SHP77 (cell line): ENCODE results near the gene ARMC3.
A peak's percentile ranks its signal among the peaks of the same experiment; 100 is the strongest.
"Not testable (repeated sequence)": the region's sequence is repeated elsewhere in the genome, so short reads cannot be mapped to it uniquely, and the experiment has no call there.

ENCODE experiments used
- DNase-seq, 2 experiments: peaks; one replicate each; lab custom pipeline; 2025; lab: John Stamatoyannopoulos, UW

ARMC3 gene

GRCh38 chr10:23047201-23048050 is 119.6 kb downstream of the ARMC3 start:
- no peak for DNase-seq

- no peak for DNase-seq
These were observed 120.3 kb downstream of the ARMC3 start for GRCh38 chr10:23048191-23048590.

- DNase-seq: no peak
These were observed 123.4 kb downstream of the ARMC3 start for GRCh38 chr10:23051278-23051677.

GRCh38 chr10:23051855-23052331 is 124.0 kb downstream of the ARMC3 start:
- no peak for DNase-seq

GRCh38 chr10:23053036-23053435 is 125.2 kb downstream of the ARMC3 start:
- no peak for DNase-seq

GRCh38 chr10:23055424-23056185 is 127.8 kb downstream of the ARMC3 start:
- no peak for DNase-seq

GRCh38 chr10:23056186-23056579 is 128.3 kb downstream of the ARMC3 start:
- no peak for DNase-seq

GRCh38 chr10:23058366-23058765 is 130.5 kb downstream of the ARMC3 start:
- DNase-seq: no peak

- no peak for DNase-seq
These were observed 133.1 kb downstream of the ARMC3 start for GRCh38 chr10:23060918-23061317.

GRCh38 chr10:23063045-23063972 is 135.5 kb downstream of the ARMC3 start:
- DNase-seq: no peak

GRCh38 chr10:23063973-23064812 is 136.3 kb downstream of the ARMC3 start:
- DNase-seq: no peak

GRCh38 chr10:23064813-23065114 is 136.9 kb downstream of the ARMC3 start:
- not testable (repeated sequence) for DNase-seq

GRCh38 chr10:23065181-23065948 is 137.5 kb downstream of the ARMC3 start:
- no peak for DNase-seq

- DNase-seq: no peak
These were observed 139.5 kb downstream of the ARMC3 start for GRCh38 chr10:23067337-23067736.

GRCh38 chr10:23067939-23068775 is 140.3 kb downstream of the ARMC3 start:
- DNase-seq: peak; percentile 63 to 68

GRCh38 chr10:23069019-23069815 is 141.4 kb downstream of the ARMC3 start:
- no peak for DNase-seq

- not testable (repeated sequence) for DNase-seq
These were observed 142.4 kb downstream of the ARMC3 start for GRCh38 chr10:23070092-23070912.

GRCh38 chr10:23070913-23071218 is 143.0 kb downstream of the ARMC3 start:
- DNase-seq: no peak
